ENCODE results near the gene VSIG10L.

The VSIG10L gene

DNA sequence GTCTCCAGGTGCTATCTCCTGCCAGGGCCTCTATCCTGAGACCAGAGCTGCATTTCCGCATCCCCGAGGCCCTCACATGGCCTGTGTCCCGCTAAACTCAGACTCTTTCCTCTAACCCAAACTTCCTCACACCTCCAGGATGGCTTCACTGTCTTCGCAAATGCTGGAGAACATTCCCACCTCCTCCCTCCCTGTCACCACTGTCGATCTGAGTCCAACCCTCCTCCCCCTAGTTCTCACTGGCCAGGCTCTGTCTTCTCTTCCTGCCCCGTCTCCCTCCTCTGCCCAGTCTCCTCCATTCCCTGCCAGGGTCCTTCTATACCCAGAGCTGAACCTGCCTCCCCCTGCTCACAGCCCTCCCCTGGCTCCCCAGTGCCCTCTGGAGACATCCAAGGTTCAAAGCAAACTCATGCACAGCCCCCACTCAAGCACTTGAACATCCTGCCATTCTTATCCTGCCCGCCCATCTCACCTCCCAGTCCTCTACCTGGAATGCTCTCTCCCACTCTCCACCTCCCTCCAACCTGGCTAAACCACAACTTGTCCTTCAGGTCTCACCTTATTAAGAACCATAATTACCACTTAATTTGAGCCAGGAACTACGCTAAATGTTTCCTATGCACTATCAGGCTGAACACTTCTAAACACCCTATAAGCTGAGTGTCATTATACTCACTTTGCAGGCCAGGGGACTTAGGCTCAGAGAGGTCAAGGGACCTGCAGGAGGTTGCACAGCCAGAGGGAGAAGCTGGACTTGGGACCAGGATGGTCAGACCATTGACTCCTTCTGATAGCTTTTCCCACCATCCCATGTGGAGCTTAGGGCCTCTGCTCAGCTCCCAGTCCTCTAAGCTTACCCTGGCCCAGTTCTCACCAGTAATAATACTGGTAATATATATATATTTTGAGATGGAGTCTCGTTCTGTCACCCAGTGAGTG lies 961 bp upstream of the VSIG10L start:
- H3K27ac ChIP-seq: peak overlapping the region in 1 of 21 experiments; percentile 15

DNA sequence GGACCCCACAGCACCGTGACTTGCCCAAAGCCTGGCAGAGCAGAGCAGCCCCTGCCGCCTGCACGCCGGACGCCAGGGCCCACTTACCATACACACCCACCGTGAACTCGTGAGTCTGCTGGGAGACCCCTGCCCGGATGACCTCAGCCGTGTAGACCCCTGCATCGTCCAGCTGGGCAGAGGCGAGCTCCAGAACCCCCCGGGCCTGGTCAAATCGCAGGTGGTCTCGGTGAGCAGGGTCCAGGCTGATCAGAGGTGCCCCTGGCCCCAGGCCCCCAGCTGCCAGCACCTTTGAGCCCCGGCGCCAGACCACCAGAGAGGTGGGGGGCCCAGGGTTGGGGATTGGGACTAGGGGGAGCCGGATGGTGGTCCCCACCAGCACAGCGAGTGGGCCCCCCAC lies 873 bp downstream of the VSIG10L start:
- Histone ChIP-seq H3K4me3 (peak overlapping the region in 2 of 7 experiments; percentile 47 to 69), H3K27ac (peak overlapping the region in 5 of 21 experiments; percentile 31 to 75 (median 46))

More for the DNA sequence above, 961 bp upstream of the VSIG10L start:
- no peak overlapping the region for H3K4me3 ChIP-seq

DNA sequence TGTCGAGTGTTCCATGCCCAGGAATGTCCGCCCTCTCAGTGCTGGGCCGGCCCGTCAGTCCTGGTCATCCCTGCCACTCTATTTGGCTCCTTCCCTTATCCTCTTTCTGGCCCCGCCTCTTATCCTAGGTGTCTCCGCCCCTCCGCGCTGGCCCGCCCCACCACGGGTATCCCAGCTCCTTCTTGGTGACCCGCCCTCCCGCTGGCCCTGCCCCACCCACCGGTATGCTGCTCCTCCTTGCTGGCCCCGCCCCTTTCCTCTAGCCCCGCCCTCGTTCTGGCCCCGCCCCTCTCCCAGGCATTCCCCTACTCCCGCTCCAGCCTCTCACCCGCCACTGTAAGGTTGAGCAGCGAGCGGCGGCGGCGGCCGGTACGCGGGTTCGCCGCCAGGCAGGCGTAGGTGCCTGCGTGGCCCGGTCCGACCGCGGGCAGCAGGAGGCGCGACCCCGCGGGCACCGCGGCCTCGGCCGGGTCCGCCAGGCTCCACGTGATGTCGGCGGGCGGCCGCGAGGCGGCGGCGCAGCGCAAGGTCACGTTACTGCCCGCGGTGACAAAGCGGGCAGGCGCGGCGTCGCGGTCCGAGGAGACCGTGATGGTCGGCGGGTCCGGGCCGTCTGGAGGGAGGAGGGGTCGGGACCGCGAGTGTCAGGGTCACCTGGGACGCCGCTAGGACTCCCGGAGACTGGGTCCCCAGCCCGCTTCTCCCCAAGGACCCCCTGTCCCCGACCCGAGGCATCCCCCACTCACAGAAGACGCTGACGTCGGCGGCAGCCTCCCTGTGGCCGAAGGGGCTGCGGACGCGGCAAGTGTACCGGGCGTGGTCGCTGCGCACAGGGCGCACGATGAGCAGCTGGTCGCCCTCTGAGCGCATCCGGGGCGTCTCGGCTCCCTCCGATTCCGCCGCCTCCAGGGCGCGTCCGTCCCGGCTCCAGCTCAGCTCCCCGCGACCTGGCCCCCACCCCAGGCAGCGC lies 2.0 kb downstream of the VSIG10L start:
- H3K27ac ChIP-seq: peak overlapping the region in 17 of 21 experiments; percentile 21 to 79 (median 55)

DNA sequence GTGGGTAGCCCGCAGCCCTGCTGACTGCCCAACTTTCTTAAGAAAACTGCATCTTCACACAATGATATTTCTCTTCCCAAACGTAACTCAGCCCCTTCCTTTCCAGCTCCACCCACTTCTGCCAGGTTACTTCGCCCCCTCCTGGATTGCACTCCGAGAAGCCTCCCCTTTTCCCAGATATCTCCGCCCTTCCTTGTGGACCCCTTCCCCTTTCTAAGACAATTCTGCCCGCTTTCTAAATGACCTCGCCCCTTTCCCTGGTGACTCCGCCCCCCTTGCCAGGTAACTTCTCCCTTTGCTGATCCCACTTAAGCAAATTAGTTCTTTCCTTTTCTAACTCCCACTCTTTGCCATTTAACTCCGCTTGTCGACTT lies 2.6 kb downstream of the VSIG10L start:
- Histone ChIP-seq H3K27ac (peak overlapping the region in 6 of 21 experiments; percentile 12 to 75 (median 55)), H3K4me3 (peak overlapping the region; percentile 38 to 69 (median 60))

More for the DNA sequence above, 2.0 kb downstream of the VSIG10L start:
- H3K4me3 ChIP-seq: peak overlapping the region; percentile 38 to 69 (median 60)

DNA sequence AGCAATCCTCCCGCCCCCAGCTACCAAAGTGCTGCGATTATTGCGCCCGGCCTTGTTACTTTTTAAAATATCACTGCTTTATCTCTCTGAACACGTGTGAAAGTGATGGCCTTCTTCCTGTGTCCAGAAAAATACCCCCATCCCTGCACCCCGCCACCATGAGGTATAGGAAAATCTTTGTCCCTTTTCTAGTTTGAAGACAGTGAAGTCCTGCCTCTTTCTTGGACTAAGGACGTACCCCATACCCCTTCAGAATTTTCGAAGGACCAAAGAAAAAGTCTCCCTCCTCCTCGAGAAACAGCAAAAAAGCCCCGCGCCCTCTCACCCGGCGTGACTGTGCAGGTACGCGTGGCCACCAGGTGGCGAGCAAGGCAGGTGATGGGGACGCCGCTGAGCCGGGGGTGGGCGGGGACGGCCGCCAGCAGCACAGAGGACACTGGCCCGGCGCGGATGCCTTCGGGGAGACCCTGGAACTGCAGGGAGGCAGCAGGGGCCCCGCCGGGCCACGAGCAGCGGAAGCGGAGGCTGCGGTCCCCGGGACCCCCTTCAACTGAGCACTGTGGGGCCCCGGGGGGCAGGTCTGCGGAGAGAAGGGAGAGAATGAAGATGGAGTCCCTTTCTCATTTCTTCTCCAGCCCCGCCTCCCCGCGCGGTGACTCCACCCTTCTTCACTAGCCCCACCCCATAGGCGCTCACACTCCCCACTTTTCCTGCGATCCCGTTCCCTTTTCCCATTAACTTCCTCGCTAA lies 3.2 kb downstream of the VSIG10L start:
- Histone ChIP-seq H3K4me3 (peak overlapping the region; percentile 38 to 69 (median 60)), H3K27ac (peak overlapping the region in 7 of 21 experiments; percentile 12 to 75 (median 50))

DNA sequence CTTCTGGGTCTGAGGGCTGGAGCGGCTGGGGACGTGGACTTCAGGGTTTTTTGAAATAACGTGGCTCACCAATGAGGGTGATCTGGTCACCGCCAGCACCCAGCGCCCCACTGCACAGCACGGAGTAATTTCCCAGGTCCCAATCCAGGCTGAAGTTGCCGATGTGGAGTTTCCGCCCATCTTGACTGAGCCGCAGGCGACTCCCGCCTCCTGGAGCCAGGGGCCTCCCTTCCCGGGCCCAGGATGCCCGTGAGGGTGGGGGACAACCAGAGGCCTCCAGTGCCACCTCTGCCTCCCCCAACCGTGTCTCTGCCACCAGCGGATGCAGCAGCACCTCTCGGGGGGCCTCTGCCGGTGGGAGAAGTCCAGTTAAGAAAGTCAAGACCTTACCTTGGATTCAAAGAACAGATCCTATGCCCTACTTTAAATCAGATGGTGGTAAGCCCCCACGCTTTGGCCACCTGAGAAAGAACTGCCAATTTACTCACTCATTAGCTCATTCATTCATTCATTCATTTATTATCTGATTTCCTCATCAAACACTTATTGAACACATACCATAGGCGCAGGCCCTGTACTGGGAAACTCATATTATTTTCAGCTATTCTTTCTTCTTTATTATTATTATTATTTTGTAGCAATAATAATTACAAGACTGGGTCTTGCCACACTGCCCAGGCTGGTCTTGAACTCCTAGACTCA lies 3.9 kb downstream of the VSIG10L start:
- no peak overlapping the region for H3K4me3 ChIP-seq
- peak overlapping the region in 1 of 21 experiments; percentile 75 for H3K27ac ChIP-seq

DNA sequence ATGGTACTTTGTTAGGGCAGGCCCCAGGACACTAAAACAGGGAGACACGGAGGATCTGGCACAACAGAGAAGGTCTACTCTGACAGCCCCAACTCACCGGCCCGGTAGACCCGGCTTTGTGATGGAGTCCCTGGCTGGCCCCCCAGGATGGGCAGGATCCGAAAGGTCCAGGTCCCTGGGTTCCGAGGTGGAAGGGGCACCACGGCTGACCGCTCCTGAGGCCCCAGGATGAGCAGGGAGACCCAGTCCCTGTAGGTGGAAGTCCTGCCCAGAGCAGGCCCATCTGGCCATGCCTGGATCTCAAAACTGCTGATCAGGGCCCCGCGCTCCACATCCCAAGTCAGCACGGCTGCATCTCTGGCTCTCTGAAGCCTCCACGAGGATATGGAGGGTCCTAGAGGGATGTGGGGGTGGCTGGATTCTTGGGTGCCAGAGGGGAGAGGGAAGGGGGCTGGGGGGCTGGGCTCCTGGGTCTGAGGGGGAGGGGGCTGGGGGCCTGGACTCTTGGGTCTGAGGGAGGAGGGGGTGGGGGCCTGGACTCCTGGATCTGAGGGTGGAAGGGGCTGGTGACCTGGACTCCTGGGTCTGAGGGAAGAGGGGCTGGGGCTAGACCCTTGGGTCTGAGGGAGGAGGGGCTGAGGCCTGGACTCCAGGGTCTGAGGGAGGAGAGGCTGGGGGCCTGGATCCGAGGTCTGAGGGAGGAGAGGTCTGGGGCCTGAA lies 4.6 kb downstream of the VSIG10L start:
- Histone ChIP-seq H3K27ac (no peak overlapping the region), H3K4me3 (no peak overlapping the region)

DNA sequence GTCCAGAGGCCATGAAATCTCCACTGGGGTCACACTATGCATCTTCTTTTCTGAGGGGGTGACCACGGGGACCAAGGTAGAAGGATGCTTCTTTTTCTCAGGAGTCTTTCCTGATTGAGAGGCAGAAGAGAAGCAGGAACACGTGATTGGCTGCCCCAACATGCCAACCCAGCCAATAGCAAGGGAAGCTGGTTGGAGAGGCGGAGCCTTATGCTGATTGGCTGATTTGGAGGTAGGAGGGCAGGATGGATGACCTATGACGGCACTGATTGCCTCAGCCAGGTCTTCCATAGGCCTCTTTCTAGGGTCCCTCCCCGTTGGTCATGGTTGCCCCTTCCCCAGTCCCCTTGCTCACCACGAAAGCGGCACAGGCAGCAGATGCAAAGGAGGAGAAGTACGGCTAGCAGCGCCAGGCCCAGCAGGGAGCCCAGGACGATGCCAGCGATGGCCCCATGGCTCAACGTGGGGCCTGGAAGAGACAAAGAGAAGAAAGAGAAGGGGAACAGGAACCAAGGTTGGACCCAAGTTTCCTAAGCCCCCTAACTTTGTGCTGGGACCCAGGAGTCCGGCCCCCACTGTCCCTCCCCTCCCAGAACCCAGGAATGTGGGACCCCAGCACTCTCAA lies 8.0 kb downstream of the VSIG10L start:
- Histone ChIP-seq H3K4me3 (no peak overlapping the region), H3K27ac (no peak overlapping the region)

DNA sequence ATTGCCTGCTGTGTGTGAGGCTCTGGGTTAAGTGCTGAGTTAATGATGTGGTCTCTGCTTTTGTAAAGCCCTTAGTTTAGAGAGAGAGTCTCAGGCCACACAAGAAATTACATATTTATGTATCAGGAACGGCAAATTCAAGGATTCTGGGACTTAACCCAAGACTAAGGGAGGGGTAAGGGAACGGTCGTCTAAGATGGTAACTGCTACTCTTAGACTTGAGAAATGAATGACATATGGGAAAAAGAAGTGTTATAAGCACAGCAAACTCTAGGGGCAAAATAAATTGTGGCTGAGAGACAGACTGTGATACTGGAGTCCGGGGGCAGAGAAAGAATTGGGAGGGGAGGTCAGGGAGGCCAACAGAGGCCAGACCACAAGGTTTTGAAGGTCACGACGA lies 10.2 kb downstream of the VSIG10L start:
- Histone ChIP-seq H3K4me3 (no peak overlapping the region), H3K27ac (no peak overlapping the region)

DNA sequence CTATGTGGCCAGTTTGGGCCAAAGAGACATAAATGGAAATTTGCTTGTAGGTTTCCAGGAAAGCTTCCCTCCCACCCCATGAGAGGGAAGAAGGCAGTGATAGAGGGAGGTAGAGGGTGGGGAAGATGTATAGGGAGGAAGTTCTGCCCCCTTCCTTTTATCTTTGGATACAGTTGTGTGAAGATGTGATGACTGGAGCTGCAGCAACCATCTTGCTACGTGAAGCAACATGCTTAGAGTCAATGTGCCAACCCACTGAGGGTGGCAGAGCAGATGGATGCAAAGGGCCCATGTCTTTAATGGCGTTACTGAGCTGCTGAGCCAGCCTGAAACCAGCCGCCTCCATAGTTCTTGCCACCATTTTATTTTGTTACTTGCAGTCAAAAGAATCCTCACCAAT lies 10.7 kb downstream of the VSIG10L start:
- no peak overlapping the region for H3K27ac ChIP-seq
- H3K4me3 ChIP-seq: no peak overlapping the region

DNA sequence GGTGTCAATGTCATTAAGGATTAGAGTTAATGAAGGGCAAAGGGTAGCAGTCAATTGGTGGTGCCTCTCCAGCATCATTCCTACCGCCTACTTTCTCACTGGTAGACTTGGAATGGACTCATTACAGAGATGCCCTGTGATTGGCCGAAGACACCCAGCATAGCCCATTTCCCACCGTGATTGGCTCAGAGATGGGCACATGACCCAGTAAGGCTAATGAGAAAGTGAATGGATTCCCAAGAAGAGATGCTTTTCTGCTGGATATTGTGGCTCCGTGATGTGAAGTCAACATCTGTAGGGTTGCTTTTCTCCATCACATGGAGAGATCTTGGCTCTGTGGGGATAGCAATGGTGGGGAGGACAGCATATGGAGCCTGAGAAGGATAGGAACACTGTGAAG lies 11.6 kb downstream of the VSIG10L start:
- no peak overlapping the region for H3K4me3 ChIP-seq
- no peak overlapping the region for H3K27ac ChIP-seq

DNA sequence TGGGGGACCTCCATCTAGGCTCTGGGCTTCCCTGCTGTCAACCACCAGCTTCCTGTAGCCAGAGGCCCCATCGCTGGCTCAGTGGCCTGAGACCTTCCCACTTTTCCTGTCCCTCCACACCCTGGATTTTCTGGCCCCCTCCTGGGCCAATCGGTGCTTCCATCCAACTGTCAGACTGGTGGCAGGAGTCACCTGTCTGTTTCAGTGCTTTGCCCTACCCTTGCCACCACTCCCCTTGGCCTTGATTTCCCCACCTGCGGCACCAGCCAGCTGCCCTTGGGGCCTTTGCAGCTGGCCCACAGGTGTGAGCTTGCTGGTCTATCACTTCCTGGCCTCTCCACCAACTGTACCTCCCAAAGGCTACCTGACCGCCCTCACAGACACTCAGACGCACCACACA lies 12.5 kb downstream of the VSIG10L start:
- Histone ChIP-seq H3K27ac (no peak overlapping the region), H3K4me3 (no peak overlapping the region)

DNA sequence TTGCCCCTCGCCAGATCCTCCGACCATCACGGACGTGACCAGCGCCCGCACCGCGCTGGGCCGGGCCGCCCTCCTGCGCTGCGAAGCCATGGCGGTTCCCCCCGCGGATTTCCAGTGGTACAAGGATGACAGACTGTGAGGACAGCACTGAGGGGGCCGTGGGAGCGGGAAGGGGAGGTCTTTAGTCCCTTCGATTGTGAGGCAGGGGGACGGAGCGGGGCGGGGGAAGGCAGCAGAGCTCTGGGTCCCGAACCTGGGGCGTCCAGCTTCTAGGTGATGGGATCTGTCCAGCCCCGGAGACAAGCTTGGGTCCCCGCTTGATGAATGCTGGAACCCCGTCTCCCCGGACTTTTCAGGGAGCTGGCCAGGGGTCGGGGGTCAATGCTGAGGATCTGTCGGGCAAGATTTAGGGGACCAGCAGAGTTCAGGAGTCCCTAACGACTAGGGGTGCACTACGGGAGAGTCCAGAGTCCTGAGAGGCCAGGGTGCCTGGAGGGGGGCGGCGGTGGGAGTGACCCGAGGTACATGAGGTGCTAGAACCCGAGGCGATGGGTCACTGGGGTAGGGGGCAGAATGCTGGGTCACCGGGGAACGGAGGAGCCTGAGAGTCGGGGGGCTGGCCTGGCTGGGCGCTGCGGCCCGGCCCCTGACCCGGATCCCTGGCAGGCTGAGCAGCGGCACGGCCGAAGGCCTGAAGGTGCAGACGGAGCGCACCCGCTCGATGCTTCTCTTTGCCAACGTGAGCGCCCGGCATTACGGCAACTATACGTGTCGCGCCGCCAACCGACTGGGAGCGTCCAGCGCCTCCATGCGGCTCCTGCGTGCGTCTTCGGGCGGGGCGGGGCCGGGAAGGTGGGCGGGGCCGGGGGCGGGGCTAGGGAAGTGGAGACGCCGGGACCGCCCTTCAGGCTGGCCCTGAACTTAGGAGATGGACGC lies 14.6 kb downstream of the VSIG10L start:
- Histone ChIP-seq H3K27ac (no peak overlapping the region), H3K4me3 (peak overlapping the region in 2 of 7 experiments; percentile 5 to 11)

DNA sequence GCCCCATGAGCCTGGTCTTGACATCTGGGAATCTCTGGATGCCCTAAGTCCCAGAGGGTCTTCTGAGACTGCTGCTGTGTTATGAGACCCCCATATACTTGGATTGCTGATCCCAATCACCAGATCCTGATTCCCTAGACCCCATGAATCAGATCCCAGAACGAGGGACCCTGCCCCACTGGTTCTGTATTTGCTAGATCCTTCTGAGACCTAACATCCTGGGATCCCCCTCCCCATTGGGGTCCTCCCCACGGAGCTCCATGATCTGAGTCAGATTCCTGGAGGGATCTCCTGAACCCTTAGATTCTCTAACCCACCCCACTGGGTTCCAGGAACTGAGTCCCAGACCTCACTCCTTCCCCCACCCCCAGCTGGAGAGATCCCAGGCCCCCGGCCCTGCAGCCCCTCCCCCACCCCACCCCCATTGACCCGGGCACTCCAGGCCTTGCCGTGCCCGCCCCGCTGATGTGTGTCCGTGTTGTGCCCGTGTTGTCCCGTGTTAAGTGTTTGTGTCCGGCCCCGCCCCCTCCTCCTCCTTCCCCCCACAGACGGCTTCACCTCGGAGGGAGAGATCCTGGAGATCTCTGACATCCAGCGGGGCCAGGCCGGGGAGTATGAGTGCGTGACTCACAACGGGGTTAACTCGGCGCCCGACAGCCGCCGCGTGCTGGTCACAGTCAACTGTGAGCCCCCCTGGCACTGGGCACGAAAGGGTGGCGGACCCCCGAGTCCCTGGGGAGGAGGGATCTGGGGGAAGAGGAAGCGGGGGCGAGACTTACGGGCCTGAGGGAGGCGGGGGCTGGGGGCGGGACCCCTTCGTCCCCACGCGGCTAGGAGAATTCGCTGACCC lies 15.5 kb downstream of the VSIG10L start:
- no peak overlapping the region for H3K4me3 ChIP-seq
- H3K27ac ChIP-seq: no peak overlapping the region

DNA sequence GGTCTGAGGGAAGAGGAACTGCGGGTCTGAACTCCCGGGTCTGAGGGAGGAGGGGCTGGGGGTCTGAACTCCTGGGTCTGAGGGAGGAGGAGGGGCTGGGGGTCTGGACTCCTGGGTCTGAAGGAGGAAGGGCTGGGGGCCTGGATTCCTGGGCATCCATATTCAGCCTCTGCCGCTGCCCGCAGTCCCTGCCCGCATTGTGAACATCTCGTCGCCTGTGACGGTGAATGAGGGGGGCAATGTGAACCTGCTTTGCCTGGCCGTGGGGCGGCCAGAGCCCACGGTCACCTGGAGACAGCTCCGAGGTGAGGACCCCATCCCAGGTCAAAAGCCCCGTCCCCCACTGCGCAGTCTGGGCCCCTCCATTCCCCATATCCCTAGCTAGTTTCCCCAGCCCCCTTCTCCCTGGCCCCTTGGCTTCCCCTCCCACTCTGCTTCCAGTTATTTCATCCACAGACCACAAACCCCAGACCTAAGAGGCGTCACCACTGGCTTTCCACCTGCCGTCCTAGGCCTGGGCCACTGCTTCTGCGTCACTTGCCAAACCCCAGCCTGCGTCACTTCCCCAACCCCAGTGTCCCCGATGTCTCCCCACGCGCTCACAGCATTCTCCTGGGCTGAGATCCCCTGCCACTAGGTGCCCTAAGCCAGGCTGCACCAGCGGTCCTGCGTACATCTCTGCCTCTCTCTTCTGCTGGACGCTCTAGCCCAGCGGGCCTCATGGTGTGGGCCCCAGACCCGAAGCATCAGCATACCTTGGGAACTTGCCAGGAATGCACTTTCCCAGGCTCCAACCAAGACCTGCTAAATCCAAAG lies 16.6 kb downstream of the VSIG10L start:
- H3K4me3 ChIP-seq: no peak overlapping the region

More for the DNA sequence above, 16.6 kb downstream of the VSIG10L start:
- H3K27ac ChIP-seq: no peak overlapping the region

Data from skin epidermis (tissue), 12 donors.